KOPT-K1 (cell line): ENCODE data around the gene KLK5.
"Not testable (repeated sequence)": the region's sequence is repeated elsewhere in the genome, so short reads cannot be mapped to it uniquely, and the experiment has no call there.

Source experiments
- H3K27ac ChIP-seq: fragments of 200-600 bp; sonication (generic); 2 replicates; pipeline ENCODE4 v1.5.1; 2016; ENCODE audit warnings: antibody characterized with exemption, mild to moderate bottlenecking, low read depth, low read length; ENCODE audit not compliant: poor library complexity, severe bottlenecking
- H3K36me3 ChIP-seq: fragments of 200-600 bp; sonication (generic); 2 replicates; pipeline ENCODE4 v1.5.1; 2017; ENCODE audit warnings: antibody characterized with exemption, mild to moderate bottlenecking, low read length, moderate library complexity; ENCODE audit not compliant: insufficient read depth
- H3K9me3 ChIP-seq: fragments of 200-600 bp; sonication (generic); 2 replicates; pipeline ENCODE4 v1.5.1; 2017; ENCODE audit warnings: antibody characterized with exemption, low read length, mild to moderate bottlenecking; ENCODE audit not compliant: insufficient read depth, poor library complexity, severe bottlenecking

The KLK5 gene

GRCh38 chr19:50896089-50896590 is 56.7 kb downstream of the KLK5 start:
- H3K36me3 ChIP-seq, H3K27ac ChIP-seq, H3K9me3 ChIP-seq: not testable (repeated sequence)

DNA sequence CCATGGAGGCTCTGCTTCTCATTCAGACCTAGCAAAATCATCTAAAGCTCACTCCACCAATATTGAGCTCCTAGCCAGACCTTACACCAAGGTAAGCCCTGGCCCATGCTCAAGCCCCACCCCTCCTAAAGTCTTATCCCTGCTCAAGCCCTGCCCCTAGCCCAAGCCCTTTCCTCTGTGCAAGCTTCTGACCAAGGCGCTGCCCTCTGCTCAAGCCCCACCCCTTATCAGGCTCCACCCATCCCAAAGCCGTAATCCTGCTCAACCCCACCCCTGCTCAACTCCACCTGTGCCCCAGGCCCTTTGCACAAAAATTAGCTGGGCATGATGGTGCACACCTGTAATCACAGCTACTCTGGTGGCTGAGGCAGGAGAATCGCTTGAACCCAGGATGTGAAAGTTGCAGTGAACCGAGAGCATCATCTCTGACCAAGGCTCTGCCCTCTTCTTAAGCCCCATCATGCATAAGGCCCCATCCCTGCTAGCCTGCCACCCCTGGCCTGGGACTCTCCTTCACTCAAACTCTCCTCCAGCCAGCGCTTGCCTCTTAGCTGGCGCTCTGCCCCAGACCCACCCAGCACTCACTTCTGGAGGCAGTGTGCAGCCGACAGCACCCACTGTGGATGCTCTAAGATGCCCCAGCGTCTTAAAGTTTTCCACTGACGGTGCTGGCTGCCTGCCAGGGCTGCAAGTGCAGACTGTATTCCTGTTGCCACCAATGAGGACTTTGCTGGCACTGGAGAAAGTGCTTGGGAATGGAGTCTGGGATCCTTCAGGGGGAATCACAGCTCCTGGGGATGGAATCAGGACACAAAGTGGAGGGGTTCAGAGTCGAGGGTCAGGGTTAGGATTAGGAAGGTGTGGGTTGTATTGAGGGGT is 58.1 kb downstream of the KLK5 start:
- Histone ChIP-seq H3K9me3 (no peaks in the 10 kb centered on the region), H3K27ac (no peak overlapping the region), H3K36me3 (no peaks in the 10 kb centered on the region)
